Lower leg skin (tissue), 3 donors: ENCODE measurements around the gene LGR4.
"Not testable (repeated sequence)": the region's sequence is repeated elsewhere in the genome, so short reads cannot be mapped to it uniquely, and the experiment has no call there.

ENCODE experiments used
- POLR2A ChIP-seq, 2 donors: fragments of 450-650 bp; IDR thresholded peaks; one replicate each; pipeline ENCODE4 v1.6.1; 2016 to 2017; ENCODE audit warnings: antibody characterized with exemption in 2 of 2, mild to moderate bottlenecking in 1 of 2, moderate library complexity in 1 of 2
- TF ChIP-seq, protein P1 (sequence below), 3 donors: fragments of 450-650 bp; IDR thresholded peaks; one replicate each; pipeline ENCODE4 v1.5.1; 2016; ENCODE audit warnings: antibody characterized with exemption in 3 of 3, mild to moderate bottlenecking in 3 of 3, moderate library complexity in 2 of 3

DNA sequence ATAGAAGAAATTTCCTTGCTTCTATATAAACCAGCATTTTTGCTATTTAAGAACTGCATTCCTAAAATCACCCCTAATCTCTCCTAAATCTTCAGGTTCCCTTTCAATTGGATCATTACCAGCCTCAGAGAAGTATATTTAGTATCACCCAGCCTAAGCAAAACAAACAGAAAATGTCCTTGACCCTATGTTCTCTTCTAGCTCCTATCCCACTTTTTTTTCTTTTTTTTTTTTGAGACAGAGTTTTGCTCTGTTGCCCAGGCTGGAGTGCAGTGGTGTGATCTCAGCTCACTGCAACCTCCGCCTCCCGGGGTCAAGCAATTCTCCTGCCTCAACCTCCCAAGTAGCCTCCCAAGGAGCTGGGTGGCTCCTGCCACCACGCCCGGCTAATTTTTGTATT is 137.8 kb downstream of the LGR4 start:
- TF ChIP-seq, protein P1, sequence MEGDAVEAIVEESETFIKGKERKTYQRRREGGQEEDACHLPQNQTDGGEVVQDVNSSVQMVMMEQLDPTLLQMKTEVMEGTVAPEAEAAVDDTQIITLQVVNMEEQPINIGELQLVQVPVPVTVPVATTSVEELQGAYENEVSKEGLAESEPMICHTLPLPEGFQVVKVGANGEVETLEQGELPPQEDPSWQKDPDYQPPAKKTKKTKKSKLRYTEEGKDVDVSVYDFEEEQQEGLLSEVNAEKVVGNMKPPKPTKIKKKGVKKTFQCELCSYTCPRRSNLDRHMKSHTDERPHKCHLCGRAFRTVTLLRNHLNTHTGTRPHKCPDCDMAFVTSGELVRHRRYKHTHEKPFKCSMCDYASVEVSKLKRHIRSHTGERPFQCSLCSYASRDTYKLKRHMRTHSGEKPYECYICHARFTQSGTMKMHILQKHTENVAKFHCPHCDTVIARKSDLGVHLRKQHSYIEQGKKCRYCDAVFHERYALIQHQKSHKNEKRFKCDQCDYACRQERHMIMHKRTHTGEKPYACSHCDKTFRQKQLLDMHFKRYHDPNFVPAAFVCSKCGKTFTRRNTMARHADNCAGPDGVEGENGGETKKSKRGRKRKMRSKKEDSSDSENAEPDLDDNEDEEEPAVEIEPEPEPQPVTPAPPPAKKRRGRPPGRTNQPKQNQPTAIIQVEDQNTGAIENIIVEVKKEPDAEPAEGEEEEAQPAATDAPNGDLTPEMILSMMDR (IDR thresholded peaks at IDR 0.05) = not testable (repeated sequence)
- not testable (repeated sequence) for TF ChIP-seq POLR2A (IDR thresholded peaks at IDR 0.05)
